Measurements from ENCODE around the gene ITPR2.

Gene ITPR2

GRCh38 chr12:26467351-26467750 is 365.6 kb downstream of the ITPR2 start:
- TF ChIP-seq, protein P1, sequence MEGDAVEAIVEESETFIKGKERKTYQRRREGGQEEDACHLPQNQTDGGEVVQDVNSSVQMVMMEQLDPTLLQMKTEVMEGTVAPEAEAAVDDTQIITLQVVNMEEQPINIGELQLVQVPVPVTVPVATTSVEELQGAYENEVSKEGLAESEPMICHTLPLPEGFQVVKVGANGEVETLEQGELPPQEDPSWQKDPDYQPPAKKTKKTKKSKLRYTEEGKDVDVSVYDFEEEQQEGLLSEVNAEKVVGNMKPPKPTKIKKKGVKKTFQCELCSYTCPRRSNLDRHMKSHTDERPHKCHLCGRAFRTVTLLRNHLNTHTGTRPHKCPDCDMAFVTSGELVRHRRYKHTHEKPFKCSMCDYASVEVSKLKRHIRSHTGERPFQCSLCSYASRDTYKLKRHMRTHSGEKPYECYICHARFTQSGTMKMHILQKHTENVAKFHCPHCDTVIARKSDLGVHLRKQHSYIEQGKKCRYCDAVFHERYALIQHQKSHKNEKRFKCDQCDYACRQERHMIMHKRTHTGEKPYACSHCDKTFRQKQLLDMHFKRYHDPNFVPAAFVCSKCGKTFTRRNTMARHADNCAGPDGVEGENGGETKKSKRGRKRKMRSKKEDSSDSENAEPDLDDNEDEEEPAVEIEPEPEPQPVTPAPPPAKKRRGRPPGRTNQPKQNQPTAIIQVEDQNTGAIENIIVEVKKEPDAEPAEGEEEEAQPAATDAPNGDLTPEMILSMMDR (IDR thresholded peaks at IDR 0.05), result no peak
- intact Hi-C loops (cut with DNase I; ENCODE audit: low total_unique reads), result no loop called here
- no peaks in the 10 kb centered on the region for H3K27me3 ChIP-seq

GRCh38 chr12:26466726-26467125 is 366.3 kb downstream of the ITPR2 start:
- Histone ChIP-seq H3K4me3 (no peak overlapping the region), H3K27ac (no peak overlapping the region), H3K27me3 (no peaks in the 10 kb centered on the region), H3K36me3 (peaks cover 0 to 3% (median 0%) of the 10 kb centered on the region in 3 donors), H3K9me3 (no peaks in the 10 kb centered on the region), H3K4me1 (no peaks in the 10 kb centered on the region)
- intact Hi-C loops (cut with DNase I; ENCODE audit: low total_unique reads), result no loop called here
- TF ChIP-seq, protein P1 (IDR thresholded peaks at IDR 0.05), result no peak
- DNase-seq, result no peak

More at GRCh38 chr12:26467351-26467750, 365.6 kb downstream of the ITPR2 start:
- Histone ChIP-seq H3K4me3 (no peak overlapping the region), H3K27ac (no peak overlapping the region), H3K4me1 (no peaks in the 10 kb centered on the region), H3K36me3 (peaks cover 0 to 3% (median 0%) of the 10 kb centered on the region in 3 donors), H3K9me3 (no peaks in the 10 kb centered on the region)
- DNase-seq, result no peak

- Histone ChIP-seq H3K9me3 (no peaks in the 10 kb centered on the region), H3K4me1 (no peaks in the 10 kb centered on the region), H3K27me3 (no peaks in the 10 kb centered on the region), H3K4me3 (no peak overlapping the region), H3K27ac (no peak overlapping the region), H3K36me3 (peaks cover 0 to 3% (median 0%) of the 10 kb centered on the region in 3 donors)
- TF ChIP-seq, protein P1 (IDR thresholded peaks at IDR 0.05), result no peak
- intact Hi-C loops (cut with DNase I; ENCODE audit: low total_unique reads), result no loop called here
- no peak for DNase-seq
These were observed 367.4 kb downstream of the ITPR2 start for GRCh38 chr12:26465419-26466097.

GRCh38 chr12:26461776-26462175 is 371.2 kb downstream of the ITPR2 start:
- no peak for DNase-seq
- H3K4me1 ChIP-seq, result no peaks in the 10 kb centered on the region
- TF ChIP-seq, protein P1 (IDR thresholded peaks at IDR 0.05), result no peak

GRCh38 chr12:26460361-26460760 is 372.6 kb downstream of the ITPR2 start:
- Histone ChIP-seq H3K9me3 (no peaks in the 10 kb centered on the region), H3K36me3 (peaks cover 0 to 27% (median 3%) of the 10 kb centered on the region in 3 donors), H3K4me3 (no peak overlapping the region), H3K27ac (no peak overlapping the region), H3K4me1 (no peaks in the 10 kb centered on the region), H3K27me3 (no peaks in the 10 kb centered on the region)
- TF ChIP-seq, protein P1 (IDR thresholded peaks at IDR 0.05), result no peak
- intact Hi-C loops (cut with DNase I; ENCODE audit: low total_unique reads), result no loop called here
- no peak for DNase-seq

More at GRCh38 chr12:26461776-26462175, 371.2 kb downstream of the ITPR2 start:
- H3K27ac ChIP-seq, result no peak overlapping the region
- H3K36me3 ChIP-seq, result peaks cover 0 to 27% (median 3%) of the 10 kb centered on the region in 3 donors
- intact Hi-C loops (cut with DNase I; ENCODE audit: low total_unique reads), result no loop called here
- no peaks in the 10 kb centered on the region for H3K27me3 ChIP-seq
- no peaks in the 10 kb centered on the region for H3K9me3 ChIP-seq
- no peak overlapping the region for H3K4me3 ChIP-seq

Data from tibial artery (tissue), 4 donors.